Measurements from ENCODE around the gene PRR3. TPM values are rescaled to one million over a fixed set of nuclear protein-coding genes. Genes with fewer than 3 reads are reported as not detected.

Gene PRR3
- total RNA-seq, 1 donor from 2014 or later = 8.6 TPM

- TF ChIP-seq, protein P1, sequence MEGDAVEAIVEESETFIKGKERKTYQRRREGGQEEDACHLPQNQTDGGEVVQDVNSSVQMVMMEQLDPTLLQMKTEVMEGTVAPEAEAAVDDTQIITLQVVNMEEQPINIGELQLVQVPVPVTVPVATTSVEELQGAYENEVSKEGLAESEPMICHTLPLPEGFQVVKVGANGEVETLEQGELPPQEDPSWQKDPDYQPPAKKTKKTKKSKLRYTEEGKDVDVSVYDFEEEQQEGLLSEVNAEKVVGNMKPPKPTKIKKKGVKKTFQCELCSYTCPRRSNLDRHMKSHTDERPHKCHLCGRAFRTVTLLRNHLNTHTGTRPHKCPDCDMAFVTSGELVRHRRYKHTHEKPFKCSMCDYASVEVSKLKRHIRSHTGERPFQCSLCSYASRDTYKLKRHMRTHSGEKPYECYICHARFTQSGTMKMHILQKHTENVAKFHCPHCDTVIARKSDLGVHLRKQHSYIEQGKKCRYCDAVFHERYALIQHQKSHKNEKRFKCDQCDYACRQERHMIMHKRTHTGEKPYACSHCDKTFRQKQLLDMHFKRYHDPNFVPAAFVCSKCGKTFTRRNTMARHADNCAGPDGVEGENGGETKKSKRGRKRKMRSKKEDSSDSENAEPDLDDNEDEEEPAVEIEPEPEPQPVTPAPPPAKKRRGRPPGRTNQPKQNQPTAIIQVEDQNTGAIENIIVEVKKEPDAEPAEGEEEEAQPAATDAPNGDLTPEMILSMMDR (IDR thresholded peaks at IDR 0.05; ENCODE audit: insufficient read depth, low read length, poor library complexity, severe bottlenecking) = no peak
- Histone ChIP-seq H3K4me3 (ENCODE audit: low read depth, low read length) (no peak overlapping the region), H3K27me3 (ENCODE audit: control insufficient read depth, insufficient read depth, low read length) (no peaks in the 10 kb centered on the region), H3K36me3 (ENCODE audit: control insufficient read depth, insufficient read depth, low read length) (peaks cover 6% of the 10 kb centered on the region)
- DNase-seq (ENCODE audit: low read depth) = no peak
Observed at GRCh38 chr6:30598912-30599624, 42.0 kb downstream of the PRR3 start.

DNA sequence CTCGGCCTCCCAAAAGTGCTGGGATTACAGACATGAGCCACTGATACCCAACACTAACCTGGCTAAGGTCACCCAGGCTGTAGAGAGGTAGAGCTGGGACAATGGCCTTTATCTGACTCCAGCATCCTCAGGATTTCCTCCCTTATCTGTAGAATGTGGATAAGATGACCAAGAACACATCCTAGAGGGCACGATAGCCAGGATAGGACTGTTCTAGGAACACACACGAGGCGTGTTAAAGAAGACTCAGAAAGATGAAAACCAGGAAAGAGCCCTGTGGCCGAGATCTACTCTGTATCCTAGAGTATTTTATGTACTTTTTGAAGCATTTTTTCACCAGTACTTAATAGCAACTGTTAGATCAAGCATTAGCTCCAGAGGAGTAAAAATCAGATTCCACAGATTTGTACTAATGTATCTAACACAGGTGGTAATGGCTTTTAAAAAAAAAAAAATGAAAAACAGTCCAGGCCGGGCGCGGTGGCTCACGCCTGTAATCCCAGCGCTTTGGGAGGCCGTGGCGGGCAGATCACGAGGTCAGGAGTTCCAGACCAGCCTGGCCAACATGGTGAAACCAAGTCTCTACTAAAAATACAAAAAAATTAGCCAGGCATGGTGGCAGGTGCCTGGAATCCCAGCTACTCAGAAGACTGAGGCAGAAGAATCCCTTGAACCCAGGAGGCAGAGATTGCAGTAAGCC lies 42.7 kb downstream of the PRR3 start:
- peaks cover 7% of the 10 kb centered on the region for H3K36me3 ChIP-seq (ENCODE audit: control insufficient read depth, insufficient read depth, low read length)
- no peaks in the 10 kb centered on the region for H3K27me3 ChIP-seq (ENCODE audit: control insufficient read depth, insufficient read depth, low read length)
- H3K4me3 ChIP-seq (ENCODE audit: low read depth, low read length) = no peak overlapping the region
- DNase-seq (ENCODE audit: low read depth) = no peak
- TF ChIP-seq, protein P1 (IDR thresholded peaks at IDR 0.05; ENCODE audit: insufficient read depth, low read length, poor library complexity, severe bottlenecking) = no peak

- Histone ChIP-seq H3K36me3 (ENCODE audit: control insufficient read depth, insufficient read depth, low read length) (peaks cover 9% of the 10 kb centered on the region), H3K4me3 (ENCODE audit: low read depth, low read length) (no peak overlapping the region)
Observed at GRCh38 chr6:30600451-30600961, 43.4 kb downstream of the PRR3 start.

GRCh38 chr6:30601436-30601814 lies 44.3 kb downstream of the PRR3 start:
- H3K36me3 ChIP-seq (ENCODE audit: control insufficient read depth, insufficient read depth, low read length) = peaks cover 12% of the 10 kb centered on the region
- no peak for DNase-seq (ENCODE audit: low read depth)
- H3K4me3 ChIP-seq (ENCODE audit: low read depth, low read length) = no peak overlapping the region
- H3K27me3 ChIP-seq (ENCODE audit: control insufficient read depth, insufficient read depth, low read length) = no peaks in the 10 kb centered on the region
- TF ChIP-seq, protein P1 (IDR thresholded peaks at IDR 0.05; ENCODE audit: insufficient read depth, low read length, poor library complexity, severe bottlenecking) = no peak

More at GRCh38 chr6:30600451-30600961, 43.4 kb downstream of the PRR3 start:
- H3K27me3 ChIP-seq (ENCODE audit: control insufficient read depth, insufficient read depth, low read length) = no peaks in the 10 kb centered on the region
- no peak for DNase-seq (ENCODE audit: low read depth)
- TF ChIP-seq, protein P1 (IDR thresholded peaks at IDR 0.05; ENCODE audit: insufficient read depth, low read length, poor library complexity, severe bottlenecking) = no peak

GRCh38 chr6:30601815-30602641 lies 44.9 kb downstream of the PRR3 start:
- no peaks in the 10 kb centered on the region for H3K27me3 ChIP-seq (ENCODE audit: control insufficient read depth, insufficient read depth, low read length)
- TF ChIP-seq, protein P1 (IDR thresholded peaks at IDR 0.05; ENCODE audit: insufficient read depth, low read length, poor library complexity, severe bottlenecking) = no peak
- H3K36me3 ChIP-seq (ENCODE audit: control insufficient read depth, insufficient read depth, low read length) = peaks cover 12% of the 10 kb centered on the region
- no peak for DNase-seq (ENCODE audit: low read depth)
- no peak overlapping the region for H3K4me3 ChIP-seq (ENCODE audit: low read depth, low read length)
